ACC112 (cell line): ENCODE data around the gene AIP.

Experiments used
- H2AFZ ChIP-seq: fragments of 200-600 bp; sonication (generic); one replicate; pipeline ENCODE4 v1.6.0; 2017; ENCODE audit warnings: antibody characterized with exemption, low read length; ENCODE audit not compliant: unreplicated experiment
- H3K27ac ChIP-seq: fragments of 200-600 bp; sonication (generic); 2 replicates; pipeline ENCODE4 v1.5.1; 2014; ENCODE audit warnings: low read depth, mild to moderate bottlenecking, antibody characterized with exemption, low read length, moderate library complexity
- H3K27me3 ChIP-seq: fragments of 200-600 bp; sonication (generic); 2 replicates; pipeline ENCODE4 v1.6.1; 2014; ENCODE audit warnings: mild to moderate bottlenecking, antibody characterized with exemption, low read length, moderate library complexity, mixed read lengths; ENCODE audit not compliant: insufficient read depth
- H3K36me3 ChIP-seq: fragments of 200-600 bp; sonication (generic); 2 replicates; pipeline ENCODE4 v1.6.1; 2016; ENCODE audit warnings: mild to moderate bottlenecking, antibody characterized with exemption, low read length, moderate library complexity, mixed read lengths; ENCODE audit not compliant: insufficient read depth
- H3K4me1 ChIP-seq: fragments of 200-600 bp; sonication (generic); one replicate; pipeline ENCODE4 v1.6.1; 2016; ENCODE audit warnings: low read length, mixed read lengths; ENCODE audit not compliant: insufficient read depth, unreplicated experiment, control insufficient read depth
- H3K4me3 ChIP-seq: fragments of 200-600 bp; sonication (generic); 2 replicates; pipeline ENCODE4 v1.5.1; 2014; ENCODE audit warnings: mild to moderate bottlenecking, low read depth, low read length
- H3K79me2 ChIP-seq: fragments of 200-600 bp; sonication (generic); one replicate; pipeline ENCODE4 v1.6.0; 2016; ENCODE audit warnings: low read length; ENCODE audit not compliant: control insufficient read depth, unreplicated experiment, insufficient read depth

The AIP gene

DNA sequence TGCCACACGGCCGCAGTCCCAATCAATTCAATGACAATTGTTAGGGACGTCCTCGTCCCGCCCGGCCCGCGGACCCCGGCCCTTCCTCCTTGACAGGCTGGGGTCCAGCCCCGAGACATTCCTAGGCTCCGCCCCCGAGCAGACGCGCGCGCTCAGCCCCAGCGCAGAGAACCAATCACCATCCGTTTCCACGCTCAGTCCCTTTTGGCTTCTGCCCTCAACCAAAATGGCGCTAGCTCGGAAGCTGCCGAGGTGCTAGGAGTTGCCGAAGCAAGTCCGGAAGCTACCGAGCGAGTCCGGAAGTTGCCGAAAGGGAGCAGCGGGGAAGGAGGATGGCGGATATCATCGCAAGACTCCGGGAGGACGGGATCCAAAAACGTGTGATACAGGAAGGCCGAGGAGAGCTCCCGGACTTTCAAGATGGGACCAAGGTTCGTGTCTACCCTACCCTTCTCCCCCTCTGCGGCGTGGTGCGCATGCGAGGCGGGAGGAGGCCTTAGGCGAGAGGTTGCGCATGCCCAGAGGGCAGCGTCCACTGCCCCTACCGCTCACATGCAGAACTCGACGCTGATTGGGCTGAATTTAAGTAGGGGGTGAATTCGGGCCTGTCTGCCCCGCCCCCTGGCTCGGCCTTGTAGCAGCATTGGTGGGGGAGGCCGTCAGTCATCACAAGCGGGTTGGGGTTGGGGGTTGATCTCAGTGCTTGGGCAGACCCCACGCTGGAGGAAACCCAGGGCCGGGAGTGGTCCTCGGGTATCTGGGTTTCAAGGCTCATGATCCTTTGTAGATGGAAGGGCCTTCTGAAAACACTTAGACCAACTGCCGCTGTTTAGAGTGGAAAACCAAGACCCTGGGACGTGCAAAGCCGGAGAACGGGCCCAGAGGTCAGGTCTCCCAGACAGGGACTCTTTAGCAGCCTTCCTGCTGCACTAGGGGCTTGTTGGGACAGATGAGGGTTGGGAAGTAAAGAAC is at the start of gene AIP:
Gene AIP, plus strand, starts transcription at position 200 of the 972 bp plus-strand sequence. Its CDS starts 133 bp downstream, at position 333.
- Histone ChIP-seq H2AFZ (peak within 1 kb of the TSS; percentile 88), H3K36me3 (no peaks in the 10 kb centered on the region), H3K4me3 (peak within 1 kb of the TSS; percentile 81), H3K27me3 (no peaks in the 10 kb centered on the region), H3K4me1 (peaks cover 6% of the 10 kb centered on the region), H3K79me2 (peaks cover 14% of the 10 kb centered on the region), H3K27ac (peak within 1 kb of the TSS; percentile 73)

DNA sequence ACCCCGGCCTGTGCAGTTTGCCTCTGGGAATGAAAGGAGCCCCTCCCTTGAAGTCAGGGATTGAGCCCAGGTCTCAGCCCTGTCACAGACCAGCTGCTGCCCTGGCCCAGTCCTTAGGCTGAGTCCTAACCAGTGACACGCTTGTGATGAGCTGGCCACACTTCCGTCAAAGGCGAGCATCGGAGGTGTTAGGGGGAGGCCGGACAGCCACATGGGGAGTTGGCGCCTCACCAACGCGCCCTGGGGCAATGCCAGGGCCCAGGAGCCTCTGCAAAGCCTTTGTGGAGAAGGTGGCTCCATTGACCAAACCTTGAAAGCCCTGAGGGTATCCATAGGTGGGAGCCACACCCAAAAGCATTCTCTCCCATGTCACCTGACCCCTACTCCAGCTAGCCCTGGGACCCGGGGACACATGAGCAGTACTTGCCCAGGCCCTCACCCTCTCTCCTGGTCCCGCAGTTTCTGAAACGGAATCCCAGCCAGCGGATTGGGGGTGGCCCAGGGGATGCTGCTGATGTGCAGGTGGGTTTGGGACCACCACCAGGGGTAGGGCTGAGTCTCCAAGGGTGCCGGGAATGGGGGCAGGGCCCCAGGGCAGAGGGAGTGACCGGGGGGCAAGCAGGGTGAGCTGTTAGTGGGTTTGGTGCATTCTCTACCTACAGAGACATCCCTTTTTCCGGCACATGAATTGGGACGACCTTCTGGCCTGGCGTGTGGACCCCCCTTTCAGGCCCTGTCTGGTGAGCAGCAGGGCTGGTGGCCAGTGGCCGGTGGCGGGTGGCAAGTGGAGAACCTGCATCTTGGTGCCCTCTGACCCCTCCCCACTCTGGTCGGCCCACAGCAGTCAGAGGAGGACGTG is 49.1 kb upstream of the AIP start:
- H3K27ac ChIP-seq, result no peak overlapping the region
- no peaks in the 10 kb centered on the region for H3K36me3 ChIP-seq
- H3K79me2 ChIP-seq, result peaks cover 12% of the 10 kb centered on the region
- peaks cover 8% of the 10 kb centered on the region for H3K4me1 ChIP-seq
- H3K27me3 ChIP-seq, result no peaks in the 10 kb centered on the region
- H2AFZ ChIP-seq, result no peak overlapping the region
- no peak overlapping the region for H3K4me3 ChIP-seq

GRCh38 chr11:67434395-67434881 is 48.4 kb upstream of the AIP start:
- H3K27me3 ChIP-seq, result no peaks in the 10 kb centered on the region
- H3K27ac ChIP-seq, result no peak overlapping the region
- no peak overlapping the region for H3K4me3 ChIP-seq
- no peak overlapping the region for H2AFZ ChIP-seq
- H3K79me2 ChIP-seq, result peaks cover 5% of the 10 kb centered on the region
- H3K36me3 ChIP-seq, result no peaks in the 10 kb centered on the region
- peaks cover 3% of the 10 kb centered on the region for H3K4me1 ChIP-seq

- Histone ChIP-seq H3K27me3 (no peaks in the 10 kb centered on the region), H3K79me2 (peaks cover under 1% of the 10 kb centered on the region), H3K36me3 (no peaks in the 10 kb centered on the region), H3K27ac (no peak overlapping the region), H3K4me3 (no peak overlapping the region), H2AFZ (no peak overlapping the region), H3K4me1 (no peaks in the 10 kb centered on the region)
Observed at GRCh38 chr11:67435031-67435726, 47.6 kb upstream of the AIP start.

DNA sequence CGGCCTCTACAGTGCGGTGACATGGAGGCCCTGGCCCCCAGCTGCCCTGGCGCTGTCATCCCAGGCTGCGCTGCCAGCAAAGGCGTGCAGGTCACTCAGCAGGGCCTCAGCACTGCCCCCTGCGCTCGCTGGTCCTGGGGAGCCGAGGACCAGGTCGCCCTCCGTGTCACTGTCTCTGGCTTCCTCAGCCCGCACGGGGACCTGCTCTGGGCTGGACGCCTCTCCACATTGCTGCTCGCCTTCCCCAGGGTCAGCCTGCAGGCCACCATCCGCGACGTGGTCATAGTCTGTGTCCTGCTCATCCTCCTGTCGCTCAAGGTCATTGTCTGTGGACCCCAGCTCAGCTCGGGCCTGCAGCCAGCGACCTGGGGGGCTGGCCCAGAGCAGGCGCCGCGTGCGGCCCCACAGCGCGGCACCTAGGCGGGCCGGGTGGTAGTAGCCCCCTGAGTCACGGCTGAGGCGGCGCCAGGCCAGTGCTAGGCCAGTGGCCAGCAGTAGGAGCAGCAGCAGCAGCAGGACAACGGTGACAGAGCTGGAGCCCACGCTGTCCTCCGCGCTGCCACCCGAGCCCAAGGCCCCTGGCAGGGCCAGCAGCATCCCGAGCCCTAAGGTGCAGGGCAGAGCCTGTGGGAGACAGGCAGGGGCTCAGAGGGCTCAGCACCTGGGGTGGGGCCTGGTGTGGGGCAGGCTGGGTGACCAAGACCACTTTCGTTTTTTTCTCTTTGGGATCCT is 46.9 kb upstream of the AIP start:
- Histone ChIP-seq H3K4me1 (no peaks in the 10 kb centered on the region), H2AFZ (no peak overlapping the region), H3K79me2 (no peaks in the 10 kb centered on the region), H3K4me3 (no peak overlapping the region), H3K27ac (no peak overlapping the region), H3K27me3 (no peaks in the 10 kb centered on the region), H3K36me3 (no peaks in the 10 kb centered on the region)

- H3K79me2 ChIP-seq, result no peaks in the 10 kb centered on the region
- H3K36me3 ChIP-seq, result no peaks in the 10 kb centered on the region
- H3K4me1 ChIP-seq, result no peaks in the 10 kb centered on the region
- H3K27ac ChIP-seq, result no peak overlapping the region
- no peak overlapping the region for H2AFZ ChIP-seq
- H3K4me3 ChIP-seq, result no peak overlapping the region
- H3K27me3 ChIP-seq, result no peaks in the 10 kb centered on the region
Observed at GRCh38 chr11:67436459-67437081, 46.3 kb upstream of the AIP start.

DNA sequence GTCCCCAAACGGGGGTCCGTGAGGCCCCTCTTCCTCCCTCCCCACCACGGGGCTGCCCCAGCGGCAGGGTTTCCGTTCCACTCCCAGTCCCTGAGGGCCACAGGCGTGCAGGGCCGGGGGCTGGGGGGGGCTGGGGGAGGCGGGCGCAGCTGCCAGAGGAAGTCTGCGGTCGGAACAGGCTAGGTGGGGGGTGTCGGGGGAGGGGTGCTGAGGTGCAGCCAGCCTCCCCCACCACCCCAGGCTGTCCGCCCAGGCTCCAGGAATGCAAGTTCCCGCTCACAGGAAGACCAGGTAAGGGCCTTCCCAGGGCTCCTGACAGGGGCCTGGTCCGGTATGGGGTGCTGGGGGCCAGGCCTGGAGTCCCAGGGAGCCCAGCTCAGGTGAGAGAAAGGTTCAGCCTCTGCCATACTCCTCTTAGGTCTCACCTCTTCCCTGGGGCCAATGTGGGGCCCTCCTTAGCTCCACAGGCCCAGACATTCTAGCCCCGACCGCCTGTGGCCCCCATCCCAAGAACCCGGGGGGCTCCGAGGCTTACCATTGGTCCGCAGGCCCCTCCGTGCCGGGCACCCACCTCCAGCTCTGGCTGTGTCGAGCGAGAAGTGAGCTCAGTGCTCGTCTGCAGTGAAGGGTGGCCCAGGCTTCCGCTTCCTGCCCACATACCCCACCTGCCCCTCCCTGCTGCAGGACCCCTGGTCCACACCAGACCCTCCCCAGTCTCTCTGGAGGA is 45.6 kb upstream of the AIP start, which contains the start of gene PTPRCAP:
Gene PTPRCAP, minus strand, starts transcription at position 601 of the 727 bp plus-strand sequence. Its CDS starts 63 bp downstream, at position 538.
- H3K27me3 ChIP-seq, result no peaks in the 10 kb centered on the region
- no peak within 1 kb of the TSS for H3K4me3 ChIP-seq
- H2AFZ ChIP-seq, result no peak within 1 kb of the TSS
- H3K27ac ChIP-seq, result no peak within 1 kb of the TSS
- H3K4me1 ChIP-seq, result peaks cover 1% of the 10 kb centered on the region
- no peaks in the 10 kb centered on the region for H3K36me3 ChIP-seq
- H3K79me2 ChIP-seq, result no peaks in the 10 kb centered on the region

DNA sequence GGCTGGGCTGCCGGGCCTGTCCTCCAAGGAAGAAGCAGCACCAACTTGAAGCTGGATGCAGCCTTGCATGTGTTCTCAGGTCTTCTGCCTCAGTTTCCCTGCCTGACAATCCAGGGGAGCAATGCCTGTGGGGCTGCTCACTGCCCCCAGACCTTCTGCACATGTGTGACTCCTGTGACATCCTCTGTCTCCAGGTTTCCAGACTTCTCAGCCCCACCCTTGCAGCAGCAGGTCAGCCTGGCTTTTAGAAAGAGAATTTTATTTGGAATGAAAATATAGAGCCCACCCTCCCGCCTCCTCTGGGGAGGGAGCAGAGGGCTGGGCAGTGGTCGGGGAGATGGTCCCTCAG is 45.0 kb upstream of the AIP start:
- H2AFZ ChIP-seq, result no peak overlapping the region
- H3K79me2 ChIP-seq, result peaks cover 3% of the 10 kb centered on the region
- H3K4me1 ChIP-seq, result peaks cover 7% of the 10 kb centered on the region
- H3K4me3 ChIP-seq, result no peak overlapping the region
- no peaks in the 10 kb centered on the region for H3K36me3 ChIP-seq
- H3K27me3 ChIP-seq, result no peaks in the 10 kb centered on the region
- H3K27ac ChIP-seq, result no peak overlapping the region
